HG03280 (cell line): ENCODE results near the gene CXCR4.
"Not testable (repeated sequence)": the region's sequence is repeated elsewhere in the genome, so short reads cannot be mapped to it uniquely, and the experiment has no call there.

Experiments used
- ATAC-seq: cut with Tn5 transposase; IDR thresholded peaks from one replicate; pipeline ENCODE4 v1.9.1; 2021; ENCODE audit warnings: mild to moderate bottlenecking, moderate library complexity; ENCODE audit not compliant: unreplicated experiment

CXCR4 gene

GRCh38 chr2:136115183-136115761 is 2.7 kb downstream of the CXCR4 start:
- no peak for ATAC-seq

- no peak for ATAC-seq
Observed at GRCh38 chr2:136114382-136114781, 3.6 kb downstream of the CXCR4 start.

GRCh38 chr2:136113209-136113971 is 4.6 kb downstream of the CXCR4 start:
- no peak for ATAC-seq

DNA sequence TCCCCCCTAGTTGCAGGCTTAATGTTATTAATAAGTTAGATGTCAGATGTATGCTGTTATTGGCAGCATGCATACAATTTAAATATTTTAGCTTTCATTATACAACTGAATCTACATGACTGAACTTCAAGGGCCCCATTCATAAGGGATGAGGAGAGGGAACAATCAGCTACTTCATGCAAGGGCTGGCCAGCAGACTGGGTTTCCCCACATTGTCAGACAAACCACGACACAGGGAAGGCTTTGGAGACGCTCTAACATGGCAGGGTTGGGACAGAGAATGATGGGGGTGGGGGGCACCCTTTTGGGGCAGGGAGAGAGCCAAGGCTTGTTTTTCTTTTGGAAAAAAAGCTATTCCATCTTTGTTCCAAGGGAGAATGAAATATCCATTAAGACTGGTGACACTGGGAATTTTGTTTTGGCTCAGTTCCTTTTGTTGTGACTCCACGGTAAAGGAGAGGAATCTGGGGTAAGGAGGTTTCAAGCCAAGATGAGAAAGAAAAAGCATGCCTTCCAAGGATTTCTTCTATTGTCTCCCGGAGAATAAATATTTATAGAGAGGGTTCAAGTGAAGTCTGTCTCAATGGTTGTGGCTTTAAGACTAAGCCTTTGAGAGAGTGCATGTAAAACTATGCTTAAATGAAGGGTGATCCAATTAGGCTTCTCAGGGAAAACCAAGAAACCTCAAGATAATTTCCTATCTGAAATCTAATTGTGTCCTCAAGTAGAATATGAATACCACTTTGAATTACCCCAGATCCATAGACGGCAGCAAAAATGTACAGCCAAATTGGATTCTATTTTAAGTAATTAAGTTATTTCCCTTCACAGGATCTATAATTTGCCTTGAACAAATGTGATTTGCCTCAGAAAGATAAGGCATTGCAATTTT is 5.4 kb downstream of the CXCR4 start:
- no peak for ATAC-seq

DNA sequence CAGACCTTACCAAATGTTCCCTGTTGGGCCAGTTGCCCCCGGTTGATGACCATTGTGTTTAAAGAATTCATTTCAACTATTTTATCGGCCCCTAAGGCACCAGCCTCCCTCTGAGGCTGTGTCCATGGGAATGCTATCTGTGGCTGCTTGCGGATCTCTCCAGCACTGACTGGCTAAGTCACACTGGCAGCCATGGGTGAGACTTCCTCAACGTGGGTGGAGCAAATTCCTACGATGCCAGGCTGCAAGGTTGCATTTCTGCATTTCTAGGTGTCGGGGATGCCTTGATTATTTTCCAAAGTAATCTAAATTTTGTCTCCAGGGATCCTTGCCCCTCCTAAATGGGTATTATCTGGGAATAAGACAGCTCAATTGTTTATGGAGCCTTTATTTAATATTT is 6.2 kb downstream of the CXCR4 start:
- ATAC-seq = no peak

- ATAC-seq = no peak
Observed at GRCh38 chr2:136110526-136110925, 7.4 kb downstream of the CXCR4 start.

- no peak for ATAC-seq
Observed at GRCh38 chr2:136108463-136108862, 9.5 kb downstream of the CXCR4 start.

DNA sequence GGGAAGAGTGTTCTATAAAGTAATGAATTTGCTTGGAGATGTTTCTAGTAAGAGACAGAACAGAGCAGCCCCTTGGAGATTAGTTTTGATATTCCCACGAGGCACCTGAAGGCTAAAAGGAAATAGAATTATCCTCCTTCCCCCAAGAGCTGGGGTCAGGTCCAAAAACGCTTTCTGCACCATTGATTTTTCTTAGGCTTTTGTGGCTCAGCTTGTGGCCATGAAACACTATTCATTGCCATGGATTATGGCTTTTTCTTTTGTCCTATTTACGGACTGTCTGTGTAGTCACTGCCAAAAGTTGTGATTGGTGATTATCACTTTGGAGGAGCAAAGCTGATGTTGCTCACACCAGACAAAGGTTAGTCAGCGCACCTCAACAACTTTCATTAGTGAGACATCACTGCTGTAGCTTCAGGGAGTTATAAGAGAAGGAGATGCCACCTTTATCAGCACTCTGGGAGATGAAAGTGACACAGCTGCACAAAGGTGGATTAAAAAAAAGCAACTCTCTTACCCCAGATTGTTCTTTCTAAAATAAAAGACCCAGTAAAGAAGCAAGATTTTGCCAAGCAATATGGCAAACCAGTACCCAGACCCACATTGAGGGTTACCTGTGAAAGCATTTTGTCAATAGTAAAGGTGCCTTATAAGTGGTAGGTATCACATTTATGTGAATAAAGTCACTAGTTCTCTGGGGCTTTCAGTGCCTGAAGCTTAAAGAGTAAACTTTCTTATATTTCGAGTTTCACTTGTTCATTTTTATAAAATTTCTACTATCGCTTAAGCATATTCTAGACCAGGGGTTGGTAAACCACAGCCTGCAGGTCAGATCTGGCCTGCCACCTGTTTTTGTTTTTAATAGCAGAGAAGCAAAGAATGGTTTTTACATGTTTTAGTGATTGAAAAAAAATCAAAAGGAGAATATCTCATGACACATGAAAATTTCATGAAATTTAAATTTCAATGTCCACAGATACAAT is 10.6 kb downstream of the CXCR4 start:
- ATAC-seq = peak; percentile 67

DNA sequence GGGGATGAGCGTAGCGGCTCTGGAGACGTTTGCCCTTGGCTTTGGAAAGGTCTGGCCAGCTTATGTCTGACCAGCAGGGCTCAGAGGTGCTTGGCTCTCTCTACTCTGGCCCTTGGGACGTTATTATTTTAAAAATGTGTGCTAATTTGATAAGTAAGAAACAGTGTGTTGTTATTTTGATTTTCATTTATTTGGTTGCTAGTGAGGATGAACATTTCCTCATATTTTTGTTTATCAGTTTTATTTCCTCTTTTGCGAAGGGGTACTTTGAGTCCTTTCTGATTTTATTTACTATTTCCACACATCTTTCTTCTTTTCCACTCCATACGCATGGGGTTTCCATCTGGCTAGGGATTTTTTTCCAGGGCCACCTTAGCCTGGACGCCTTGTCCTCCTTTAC is 11.4 kb downstream of the CXCR4 start:
- no peak for ATAC-seq

GRCh38 chr2:136104977-136105376 is 13.0 kb downstream of the CXCR4 start:
- ATAC-seq = no peak

GRCh38 chr2:136101042-136101441 is 16.9 kb downstream of the CXCR4 start:
- no peak for ATAC-seq

- no peak for ATAC-seq
Observed at GRCh38 chr2:136098441-136098840, 19.5 kb downstream of the CXCR4 start.

GRCh38 chr2:136093583-136093982 is 24.4 kb downstream of the CXCR4 start:
- no peak for ATAC-seq

DNA sequence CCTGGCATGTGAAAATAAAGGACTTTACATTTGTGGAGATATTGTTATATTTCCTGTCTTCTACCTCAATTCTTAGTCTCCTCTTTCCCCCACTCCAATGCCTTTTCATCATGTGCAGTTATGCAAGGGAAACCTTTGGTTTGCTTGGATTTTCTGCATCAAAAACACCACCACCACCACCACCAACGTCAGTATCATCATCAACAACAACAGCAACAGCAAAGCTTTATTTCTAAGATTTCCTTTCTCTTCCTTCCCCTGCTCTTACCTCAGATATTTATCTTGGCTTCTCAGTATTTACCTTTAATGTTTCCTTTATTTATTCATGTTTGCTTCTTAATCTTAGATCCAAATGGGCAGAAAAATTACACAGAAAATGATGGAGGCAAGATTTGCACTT is 26.1 kb downstream of the CXCR4 start:
- no peak for ATAC-seq

DNA sequence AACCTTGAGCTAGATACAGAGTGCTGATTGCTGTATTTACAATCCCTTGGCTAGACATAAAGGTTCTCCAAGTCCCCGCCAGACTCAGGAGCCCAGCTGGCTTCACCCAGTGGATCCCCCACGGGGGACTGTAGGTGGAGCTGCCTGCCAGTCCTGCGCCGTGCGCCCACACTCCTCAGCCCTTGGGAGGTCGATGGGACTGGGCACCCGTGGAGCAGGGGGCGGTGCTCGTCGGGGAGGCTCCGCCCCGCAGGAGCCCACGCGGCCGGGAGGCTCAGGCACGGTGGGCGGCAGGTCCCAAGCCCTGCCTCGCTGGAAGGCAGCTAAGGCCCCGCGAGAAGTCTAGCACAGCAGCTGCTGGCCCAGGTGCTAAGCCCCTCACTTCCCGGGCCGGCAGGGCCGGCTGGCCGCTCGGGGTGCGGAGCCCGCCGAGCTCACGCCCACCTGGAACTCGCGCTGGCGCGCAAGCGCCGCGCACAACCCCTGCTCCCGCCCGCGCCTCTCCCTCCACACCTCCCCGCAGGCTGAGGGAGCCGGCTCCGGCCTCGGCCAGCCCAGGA is 30.0 kb downstream of the CXCR4 start:
- ATAC-seq = not testable (repeated sequence)

GRCh38 chr2:136086253-136087016 is 31.5 kb downstream of the CXCR4 start:
- no peak for ATAC-seq

DNA sequence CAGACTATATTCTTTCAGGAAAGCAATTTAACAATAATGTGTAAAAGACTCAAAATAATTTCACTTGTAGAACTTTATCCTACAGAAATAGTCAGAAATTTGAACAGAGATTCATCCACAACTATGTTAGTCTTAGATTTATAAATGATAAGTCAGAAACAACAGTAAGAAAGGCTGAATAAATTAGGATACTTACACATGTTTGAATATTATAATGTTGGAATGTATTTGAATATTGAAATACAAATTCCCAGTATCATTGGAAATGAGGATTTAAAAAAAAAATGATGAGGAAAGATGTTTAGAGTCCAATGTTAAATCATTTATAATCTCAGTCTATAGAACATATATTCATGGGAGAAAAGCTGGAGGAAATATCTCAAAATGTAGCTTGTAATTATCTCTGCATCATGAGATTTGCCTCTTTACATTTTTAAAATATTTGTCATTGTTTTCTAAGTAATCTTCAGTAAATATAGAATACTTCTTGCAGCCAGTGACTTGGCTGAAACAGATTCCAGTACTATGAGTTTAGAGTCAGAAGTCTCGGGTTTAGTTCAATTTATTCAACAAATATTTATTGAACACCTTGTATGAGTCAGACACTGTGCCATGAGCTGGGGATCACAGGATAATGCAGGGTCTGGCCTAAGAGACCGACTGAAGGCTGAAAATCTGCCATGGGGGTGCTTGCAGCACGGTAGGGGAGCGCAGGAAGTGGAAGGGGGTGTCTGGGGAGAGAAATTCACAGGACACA is 32.3 kb downstream of the CXCR4 start:
- ATAC-seq = no peak

GRCh38 chr2:136081582-136082210 is 36.3 kb downstream of the CXCR4 start:
- ATAC-seq = no peak
